ENCODE results near the gene MACROD1.

DNA sequence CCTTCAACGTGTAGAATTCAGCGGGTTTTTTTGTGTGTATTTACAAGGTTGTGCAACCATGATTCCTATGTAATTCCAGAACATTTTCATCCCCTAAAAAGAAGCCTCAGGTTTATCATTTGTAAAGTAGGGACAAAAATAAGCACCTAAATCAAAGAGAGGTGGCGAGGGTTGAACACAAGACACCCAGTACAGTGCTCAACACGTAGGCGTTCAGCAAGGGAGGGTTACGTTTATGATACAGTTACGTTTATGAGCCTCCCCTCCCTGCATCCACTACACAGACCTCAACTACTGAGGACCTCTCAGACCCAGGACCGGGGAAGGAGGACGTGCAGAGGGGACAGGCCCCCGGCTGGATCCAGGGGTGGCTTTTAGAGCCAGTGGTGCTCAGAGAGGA lies 85.5 kb downstream of the MACROD1 start:
- TF ChIP-seq, protein P1, sequence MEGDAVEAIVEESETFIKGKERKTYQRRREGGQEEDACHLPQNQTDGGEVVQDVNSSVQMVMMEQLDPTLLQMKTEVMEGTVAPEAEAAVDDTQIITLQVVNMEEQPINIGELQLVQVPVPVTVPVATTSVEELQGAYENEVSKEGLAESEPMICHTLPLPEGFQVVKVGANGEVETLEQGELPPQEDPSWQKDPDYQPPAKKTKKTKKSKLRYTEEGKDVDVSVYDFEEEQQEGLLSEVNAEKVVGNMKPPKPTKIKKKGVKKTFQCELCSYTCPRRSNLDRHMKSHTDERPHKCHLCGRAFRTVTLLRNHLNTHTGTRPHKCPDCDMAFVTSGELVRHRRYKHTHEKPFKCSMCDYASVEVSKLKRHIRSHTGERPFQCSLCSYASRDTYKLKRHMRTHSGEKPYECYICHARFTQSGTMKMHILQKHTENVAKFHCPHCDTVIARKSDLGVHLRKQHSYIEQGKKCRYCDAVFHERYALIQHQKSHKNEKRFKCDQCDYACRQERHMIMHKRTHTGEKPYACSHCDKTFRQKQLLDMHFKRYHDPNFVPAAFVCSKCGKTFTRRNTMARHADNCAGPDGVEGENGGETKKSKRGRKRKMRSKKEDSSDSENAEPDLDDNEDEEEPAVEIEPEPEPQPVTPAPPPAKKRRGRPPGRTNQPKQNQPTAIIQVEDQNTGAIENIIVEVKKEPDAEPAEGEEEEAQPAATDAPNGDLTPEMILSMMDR (IDR thresholded peaks at IDR 0.05), result no peak
- no peak for TF ChIP-seq POLR2AphosphoS5 (IDR thresholded peaks at IDR 0.05)
- TF ChIP-seq POLR2A (IDR thresholded peaks at IDR 0.05; ENCODE audit: low read depth), result no peak

Data from esophagus muscularis mucosa (tissue), 3 donors.